Measurements from ENCODE around the gene SNAPC2. TPM values are rescaled to one million over a fixed set of nuclear protein-coding genes. Genes with fewer than 3 reads are reported as not detected.
A peak's percentile ranks its signal among the peaks of the same experiment; 100 is the strongest.

Gene SNAPC2
- total RNA-seq, 3 donors from 2014 or later, result 16.7 to 20.0 (median 18.8) TPM

DNA sequence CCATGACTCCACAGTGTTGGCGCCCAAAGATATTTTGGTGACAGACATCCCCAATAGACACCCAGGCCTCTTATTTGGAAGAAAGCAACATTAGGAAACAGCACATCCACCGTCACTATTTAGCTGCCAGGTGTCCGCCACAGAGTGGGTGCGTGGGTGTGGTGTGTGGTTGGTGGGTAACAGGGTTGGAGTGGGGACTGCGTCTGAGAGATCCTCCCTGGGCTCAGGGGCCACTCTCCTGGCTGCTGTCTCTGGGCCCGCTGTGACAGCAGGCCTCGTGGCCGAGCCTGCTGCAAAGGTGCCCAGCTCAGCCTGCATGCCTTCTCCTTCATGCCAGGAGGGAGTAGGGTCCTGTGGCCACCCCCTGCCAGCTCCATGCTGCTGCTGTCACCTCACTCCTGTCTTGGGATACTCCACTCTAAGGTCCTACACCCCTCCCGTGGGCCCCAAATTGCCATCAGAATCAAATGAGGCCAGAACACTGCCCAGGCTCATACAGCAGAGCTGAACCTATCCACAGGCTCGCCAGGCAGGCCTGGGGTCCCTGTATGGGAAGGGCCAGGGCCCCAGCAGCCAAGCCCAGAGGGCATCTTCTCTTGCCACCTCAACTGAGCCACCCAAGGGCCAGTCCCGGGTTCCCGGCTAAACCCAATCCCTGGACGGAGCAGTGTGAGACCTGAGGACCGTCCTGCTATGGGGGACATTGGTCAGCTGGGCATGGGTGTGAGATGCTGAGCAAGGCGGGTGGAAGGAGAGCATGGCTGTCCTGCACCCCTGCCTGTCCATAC lies 48.1 kb downstream of the SNAPC2 start:
- no peak for ATAC-seq

DNA sequence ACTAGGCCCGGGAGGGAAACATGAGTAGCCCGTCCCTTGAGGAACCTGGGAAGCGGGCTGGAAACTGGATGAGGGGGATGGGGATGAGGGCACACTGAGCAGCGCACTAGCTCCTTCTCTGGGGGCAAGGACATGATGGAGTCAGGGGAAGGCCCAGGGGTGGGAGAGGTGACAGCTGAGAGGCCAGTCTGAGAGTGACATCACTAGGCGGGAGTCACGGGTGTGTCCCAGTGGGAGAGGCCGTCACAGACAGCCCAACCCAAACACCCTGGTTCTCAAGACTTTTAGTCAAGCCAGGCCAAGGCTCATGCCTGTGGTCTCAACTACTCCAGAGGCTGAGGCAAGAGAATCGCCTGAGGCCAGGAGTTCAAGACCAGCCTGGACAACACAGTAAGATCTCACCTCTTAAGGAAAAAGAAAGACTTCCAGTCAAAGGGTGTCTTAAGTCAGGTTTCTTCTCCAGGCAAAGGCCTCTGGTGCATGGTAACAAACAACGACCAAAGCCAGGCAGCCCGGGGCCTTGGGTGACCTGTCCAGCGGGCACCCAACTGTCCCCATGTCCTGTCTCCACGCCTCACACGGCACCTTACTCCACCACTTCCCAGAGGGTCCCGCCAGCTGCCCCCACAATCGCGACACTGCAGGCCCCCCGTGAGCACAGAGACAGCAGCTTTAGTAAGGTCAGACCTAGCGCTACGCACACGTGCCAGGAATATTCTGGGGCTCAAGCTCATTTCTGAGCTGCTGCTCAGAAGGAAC lies 48.8 kb downstream of the SNAPC2 start:
- Mint-ChIP-seq H3K4me3 (no peak overlapping the region), H3K9me3 (no peaks in the 10 kb centered on the region), H3K36me3 (ENCODE audit: insufficient read depth) (peaks cover 16% of the 10 kb centered on the region), H3K4me1 (ENCODE audit: low read depth) (no peaks in the 10 kb centered on the region), H3K27me3 (ENCODE audit: low read depth) (no peaks in the 10 kb centered on the region)
- DNase-seq (no peak), ATAC-seq (no peak)

More for the DNA sequence above, 48.1 kb downstream of the SNAPC2 start:
- DNase-seq, result no peak
- Mint-ChIP-seq H3K4me1 (ENCODE audit: low read depth) (no peaks in the 10 kb centered on the region), H3K36me3 (ENCODE audit: insufficient read depth) (peaks cover 17% of the 10 kb centered on the region), H3K4me3 (no peak overlapping the region), H3K9me3 (no peaks in the 10 kb centered on the region), H3K27me3 (ENCODE audit: low read depth) (no peaks in the 10 kb centered on the region)

DNA sequence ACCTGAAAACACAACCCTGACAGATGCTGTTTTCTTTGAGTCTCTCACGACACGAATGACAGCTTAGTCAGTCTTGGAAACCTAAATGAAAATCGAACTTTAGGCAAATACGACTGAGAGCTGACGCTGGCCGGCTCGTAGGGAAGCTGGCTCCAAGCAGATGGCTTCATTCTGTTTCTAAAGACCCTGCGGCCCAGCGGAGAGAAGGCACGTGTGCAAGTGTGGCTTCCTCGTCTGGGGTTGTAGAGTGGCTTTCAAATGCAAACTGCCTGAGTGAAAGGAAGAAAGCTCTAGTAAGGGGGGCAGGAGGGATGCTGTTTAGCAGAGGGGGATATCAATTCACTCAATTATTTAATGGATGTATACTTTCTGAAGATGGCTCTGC lies 49.4 kb downstream of the SNAPC2 start:
- no peak overlapping the region for H3K4me3 Mint-ChIP-seq
- no peaks in the 10 kb centered on the region for H3K27me3 Mint-ChIP-seq (ENCODE audit: low read depth)
- no peaks in the 10 kb centered on the region for H3K4me1 Mint-ChIP-seq (ENCODE audit: low read depth)
- H3K9me3 Mint-ChIP-seq, result no peaks in the 10 kb centered on the region
- no peak for DNase-seq
- H3K36me3 Mint-ChIP-seq (ENCODE audit: insufficient read depth), result peaks cover 16% of the 10 kb centered on the region
- no peak for ATAC-seq

DNA sequence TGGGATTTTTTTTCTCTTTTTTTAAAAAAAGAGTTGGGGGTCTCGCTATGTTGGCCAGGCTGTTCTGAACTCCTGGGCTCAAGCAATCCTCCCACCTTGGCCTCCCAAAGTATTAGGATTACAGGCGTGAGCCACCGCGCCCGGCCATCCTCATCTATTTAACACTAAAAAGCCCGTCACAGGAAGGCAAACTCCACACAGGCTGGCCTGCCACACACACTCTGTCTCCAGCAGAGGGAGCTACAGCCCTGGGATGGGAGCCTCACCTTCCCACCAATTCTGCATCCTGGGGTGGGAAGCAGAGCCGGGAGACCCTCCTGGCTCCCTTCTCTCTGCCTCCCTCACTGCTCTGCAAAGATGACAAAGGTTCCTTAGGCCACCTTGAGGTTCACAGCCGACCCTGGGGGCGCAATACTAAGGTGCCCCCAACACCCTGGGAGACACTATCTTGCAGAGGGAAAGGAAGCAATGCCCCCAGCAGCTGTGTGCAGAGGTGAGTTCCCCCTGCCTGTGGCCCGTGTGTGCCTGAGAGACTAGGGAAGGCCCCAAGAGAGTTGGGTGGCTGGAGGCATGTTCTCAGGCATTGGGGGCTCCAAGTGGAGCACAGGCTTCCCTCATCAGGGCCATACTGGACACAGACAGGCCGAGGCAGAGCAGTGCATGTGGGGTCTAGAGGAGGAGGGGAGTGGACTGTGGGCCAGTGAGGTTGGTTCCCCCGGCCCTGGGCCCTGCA lies 50.7 kb downstream of the SNAPC2 start:
- Mint-ChIP-seq H3K9me3 (no peaks in the 10 kb centered on the region), H3K4me1 (ENCODE audit: low read depth) (no peaks in the 10 kb centered on the region), H3K4me3 (no peak overlapping the region), H3K27me3 (ENCODE audit: low read depth) (no peaks in the 10 kb centered on the region), H3K36me3 (ENCODE audit: insufficient read depth) (peaks cover 16% of the 10 kb centered on the region)
- DNase-seq, result no peak
- peak in 1 of 2 donors; percentile 43 for ATAC-seq

DNA sequence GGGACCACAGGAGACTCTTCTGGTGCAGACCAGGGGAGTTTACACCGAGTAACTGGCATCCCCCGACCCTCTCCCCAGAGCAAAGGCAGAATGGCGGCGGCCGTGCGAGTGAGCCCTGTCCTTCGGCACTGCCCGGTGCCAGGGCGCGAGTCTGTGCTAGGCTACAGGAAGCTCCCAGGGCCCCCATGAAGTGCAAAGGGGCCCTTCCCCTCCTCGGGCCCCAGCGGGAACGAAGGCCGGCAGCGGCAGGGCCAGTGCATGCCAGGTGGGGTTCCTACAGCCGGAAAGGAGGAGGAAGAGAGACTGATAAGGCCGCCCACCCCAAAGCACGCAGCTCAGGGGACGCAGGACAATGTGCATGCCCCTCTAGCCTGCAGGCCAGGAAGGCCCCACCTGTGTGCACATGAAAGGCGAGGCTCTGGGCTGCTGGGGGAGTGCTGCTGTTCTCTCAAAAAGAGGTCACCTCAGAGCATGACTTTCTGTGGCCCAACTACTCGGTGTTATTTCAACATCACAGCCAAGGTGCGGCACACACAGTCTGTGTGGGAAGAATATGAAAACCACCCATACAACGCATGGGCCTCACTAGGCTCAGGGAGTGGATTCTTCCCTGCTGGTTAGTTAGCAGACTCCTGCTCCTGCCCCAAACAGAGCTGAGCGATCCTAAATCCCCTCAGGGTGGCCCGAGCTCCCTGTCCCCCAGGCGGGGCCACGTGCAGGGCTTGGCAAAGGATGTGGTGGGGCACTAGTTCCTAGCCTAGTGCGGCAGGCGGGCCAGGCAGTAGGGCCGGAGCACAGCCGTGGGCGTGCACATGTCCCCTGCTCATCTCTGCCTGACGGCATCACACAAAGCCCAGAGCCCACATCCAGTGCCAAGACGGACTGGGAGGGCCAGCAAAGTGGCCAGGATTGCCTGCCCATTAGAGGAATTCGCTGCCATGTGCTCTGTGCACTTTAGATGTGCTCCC lies 51.7 kb downstream of the SNAPC2 start:
- H3K36me3 Mint-ChIP-seq (ENCODE audit: insufficient read depth), result peaks cover 13% of the 10 kb centered on the region
- no peaks in the 10 kb centered on the region for H3K27me3 Mint-ChIP-seq (ENCODE audit: low read depth)
- ATAC-seq, result peak in 1 of 2 donors; percentile 14
- H3K9me3 Mint-ChIP-seq, result no peaks in the 10 kb centered on the region
- no peaks in the 10 kb centered on the region for H3K4me1 Mint-ChIP-seq (ENCODE audit: low read depth)
- DNase-seq, result no peak
- H3K4me3 Mint-ChIP-seq, result no peak overlapping the region

Other genes starting within 250 kb of the SNAPC2 start
- not detected for gene MCEMP1, start 243.2 kb upstream of the SNAPC2 start, total RNA-seq
- 100 to 1,000 TPM in 1 of 3 donors, 10 to 100 TPM in 2; 81.3 to 112 (median 89.8) TPM for gene TRAPPC5, start 239.5 kb upstream of the SNAPC2 start, total RNA-seq
- gene FCER2, start 218.2 kb upstream of the SNAPC2 start, total RNA-seq, result 10 to 100 TPM in 2 of 3 donors, 1 to 10 TPM in 1; 6.9 to 52.7 (median 20.5) TPM
- gene CLEC4G, start 188.2 kb upstream of the SNAPC2 start, total RNA-seq, result not detected
- gene CD209, start 172.8 kb upstream of the SNAPC2 start, total RNA-seq, result not detected
- not detected for gene CLEC4M, start 157.1 kb upstream of the SNAPC2 start, total RNA-seq
- gene EVI5L, start 90.1 kb upstream of the SNAPC2 start, total RNA-seq, result 1 to 10 TPM; 6.6 to 7.5 (median 7.1) TPM
- under 1 TPM in 2 of 3 donors, not detected in 1; 0.05 to 0.08 TPM for gene PRR36, start 45.9 kb upstream of the SNAPC2 start, total RNA-seq
- under 1 TPM in 1 of 3 donors, not detected in 2; 0.05 TPM for gene LRRC8E, start 31.8 kb upstream of the SNAPC2 start, total RNA-seq
- gene MAP2K7, start 16.5 kb upstream of the SNAPC2 start, total RNA-seq, result 10 to 100 TPM; 40.4 to 44.0 (median 43.3) TPM
- gene TGFBR3L, start 5.5 kb upstream of the SNAPC2 start, total RNA-seq, result 1 to 10 TPM in 2 of 3 donors, under 1 TPM in 1; 0.74 to 2.4 (median 1.4) TPM
- 1 to 10 TPM in 1 of 3 donors, under 1 TPM in 2; 0.71 to 1.4 (median 0.95) TPM for gene CTXN1, start 5.8 kb downstream of the SNAPC2 start, total RNA-seq
- 100 to 1,000 TPM; 180 to 193 (median 190) TPM for gene TIMM44, start 23.3 kb downstream of the SNAPC2 start, total RNA-seq
- gene ELAVL1, start 85.3 kb downstream of the SNAPC2 start, total RNA-seq, result 100 to 1,000 TPM; 160 to 171 (median 161) TPM
- not detected for gene CCL25, start 132.4 kb downstream of the SNAPC2 start, total RNA-seq
- gene FBN3, start 229.3 kb downstream of the SNAPC2 start, total RNA-seq, result under 1 TPM in 1 of 3 donors, not detected in 2; 0.03 TPM